Fibroblast of pulmonary artery (primary cell): ENCODE data around the gene COL8A1.

Experiments used
- DNase-seq: peaks from one replicate; pipeline ENCODE4 v3.0.0-alpha.2; 2010; ENCODE audit warnings: low read depth
- H3K4me3 ChIP-seq: replicated peaks from 2 replicates; pipeline ENCODE4 v1.5.1; 2011; ENCODE audit warnings: low read depth, mild to moderate bottlenecking, control low read depth, low read length, moderate library complexity
- CTCF ChIP-seq: IDR thresholded peaks from 2 replicates; pipeline ENCODE4 v1.5.1; 2011; ENCODE audit warnings: mild to moderate bottlenecking, control low read depth, low read length, inconsistent platforms; ENCODE audit errors: missing control alignments

COL8A1 gene

GRCh38 chr3:99686955-99687612, 48.7 kb downstream of the COL8A1 start:
- H3K4me3 ChIP-seq = no peak overlapping the region
- peak; percentile 67 for TF ChIP-seq CTCF
- DNase-seq = peak; percentile 87

- DNase-seq = no peak
- no peak overlapping the region for H3K4me3 ChIP-seq
- TF ChIP-seq CTCF = no peak
These were observed 52.5 kb downstream of the COL8A1 start for GRCh38 chr3:99690761-99691369.

- DNase-seq = no peak
- no peak for TF ChIP-seq CTCF
- H3K4me3 ChIP-seq = no peak overlapping the region
These were observed 55.2 kb downstream of the COL8A1 start for GRCh38 chr3:99693636-99694035.

- no peak for TF ChIP-seq CTCF
- no peak for DNase-seq
- H3K4me3 ChIP-seq = no peak overlapping the region
These were observed 58.1 kb downstream of the COL8A1 start for GRCh38 chr3:99696497-99696896.

GRCh38 chr3:99697250-99697649, 58.9 kb downstream of the COL8A1 start:
- no peak for TF ChIP-seq CTCF
- no peak overlapping the region for H3K4me3 ChIP-seq
- no peak for DNase-seq

- DNase-seq = no peak
- no peak for TF ChIP-seq CTCF
These were observed 60.5 kb downstream of the COL8A1 start for GRCh38 chr3:99698932-99699331.

GRCh38 chr3:99699841-99700240, 61.4 kb downstream of the COL8A1 start:
- H3K4me3 ChIP-seq = no peak overlapping the region
- TF ChIP-seq CTCF = no peak
- DNase-seq = peak; percentile 74

More at GRCh38 chr3:99698932-99699331, 60.5 kb downstream of the COL8A1 start:
- H3K4me3 ChIP-seq = no peak overlapping the region
